Ovary (tissue), 3 donors: ENCODE data around the gene EIF1AY.

Source experiments
- POLR2A ChIP-seq: fragments of 450-650 bp; IDR thresholded peaks from one replicate; pipeline ENCODE4 v1.6.1; 2017; ENCODE audit warnings: antibody characterized with exemption, mild to moderate bottlenecking, moderate library complexity
- TF ChIP-seq, protein P1 (sequence below), 3 donors: fragments of 450-650 bp in 2 of 3; fragments of 200-600 bp in 1 of 3; IDR thresholded peaks; one replicate each; pipeline versions ENCODE4 v1.5.1 to v1.8.0; 2016 to 2022; ENCODE audit warnings: antibody characterized with exemption in 3 of 3, mild to moderate bottlenecking in 1 of 3
- donor health status: DM: no; HTN: no; CAD: no.

- TF ChIP-seq, protein P1, sequence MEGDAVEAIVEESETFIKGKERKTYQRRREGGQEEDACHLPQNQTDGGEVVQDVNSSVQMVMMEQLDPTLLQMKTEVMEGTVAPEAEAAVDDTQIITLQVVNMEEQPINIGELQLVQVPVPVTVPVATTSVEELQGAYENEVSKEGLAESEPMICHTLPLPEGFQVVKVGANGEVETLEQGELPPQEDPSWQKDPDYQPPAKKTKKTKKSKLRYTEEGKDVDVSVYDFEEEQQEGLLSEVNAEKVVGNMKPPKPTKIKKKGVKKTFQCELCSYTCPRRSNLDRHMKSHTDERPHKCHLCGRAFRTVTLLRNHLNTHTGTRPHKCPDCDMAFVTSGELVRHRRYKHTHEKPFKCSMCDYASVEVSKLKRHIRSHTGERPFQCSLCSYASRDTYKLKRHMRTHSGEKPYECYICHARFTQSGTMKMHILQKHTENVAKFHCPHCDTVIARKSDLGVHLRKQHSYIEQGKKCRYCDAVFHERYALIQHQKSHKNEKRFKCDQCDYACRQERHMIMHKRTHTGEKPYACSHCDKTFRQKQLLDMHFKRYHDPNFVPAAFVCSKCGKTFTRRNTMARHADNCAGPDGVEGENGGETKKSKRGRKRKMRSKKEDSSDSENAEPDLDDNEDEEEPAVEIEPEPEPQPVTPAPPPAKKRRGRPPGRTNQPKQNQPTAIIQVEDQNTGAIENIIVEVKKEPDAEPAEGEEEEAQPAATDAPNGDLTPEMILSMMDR (IDR thresholded peaks at IDR 0.05), result no peak
- no peak for TF ChIP-seq POLR2A
These were observed at the start of gene EIF1AY for GRCh38 chrY:20575531-20576121.
